ENCODE measurements around the gene RNASE8. TPM values are rescaled to one million over a fixed set of nuclear protein-coding genes. Genes with fewer than 3 reads are reported as not detected.

RNASE8 gene
- total RNA-seq, 1 donor from 2014 or later, result not detected

DNA sequence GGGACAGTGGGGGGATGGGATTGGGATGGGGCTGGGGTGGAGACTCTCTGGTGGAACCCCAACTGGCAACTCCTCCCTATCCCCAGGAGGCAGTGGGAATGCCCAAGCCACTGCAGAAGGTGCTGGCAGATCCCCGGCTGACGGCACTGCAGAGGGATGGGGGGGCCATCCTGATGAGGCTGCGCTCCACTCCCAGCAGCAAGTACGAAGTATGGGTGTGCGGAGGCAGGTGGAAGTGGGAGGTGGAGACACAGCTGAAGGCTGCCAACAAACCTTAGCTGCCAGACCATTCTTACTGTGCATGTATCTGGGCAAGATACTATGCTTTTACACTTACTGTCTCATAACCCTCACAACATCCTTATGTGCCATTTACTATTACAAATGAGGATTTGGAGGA lies 20.7 kb downstream of the RNASE8 start:
- no peaks in the 10 kb centered on the region for H3F3A ChIP-seq (ENCODE audit: low read depth)
- Mint-ChIP-seq H3K9me3 (no peaks in the 10 kb centered on the region), H3K27me3 (ENCODE audit: insufficient read depth, low read depth) (peaks cover 2% of the 10 kb centered on the region), H3K4me1 (peaks cover 2% of the 10 kb centered on the region), H3K36me3 (peaks cover 55% of the 10 kb centered on the region), H3K27ac (no peak overlapping the region), H3K4me3 (no peak overlapping the region)
- DNase-seq (ENCODE audit: low spot score), result no peak
- H3K4me2 ChIP-seq, result no peak overlapping the region
- no peaks in the 10 kb centered on the region for H3K9me3 ChIP-seq (ENCODE audit: low read depth)
- no peaks in the 10 kb centered on the region for H4K20me1 ChIP-seq (ENCODE audit: low read depth)
- H3K27ac ChIP-seq, result no peak overlapping the region
- no peak overlapping the region for H3K4me3 ChIP-seq
- no peak overlapping the region for H2AFZ ChIP-seq (replicated peaks)
- no peak overlapping the region for H3K9ac ChIP-seq
- no peaks in the 10 kb centered on the region for H3K4me1 ChIP-seq
- no peaks in the 10 kb centered on the region for H3K79me2 ChIP-seq (ENCODE audit: low read depth)
- H3K27me3 ChIP-seq, result no peaks in the 10 kb centered on the region
- TF ChIP-seq EZH2phosphoT487 (IDR thresholded peaks at IDR 0.05) (no peak), EZH2 (IDR thresholded peaks at IDR 0.05) (no peak)
- TF ChIP-seq, protein P1, sequence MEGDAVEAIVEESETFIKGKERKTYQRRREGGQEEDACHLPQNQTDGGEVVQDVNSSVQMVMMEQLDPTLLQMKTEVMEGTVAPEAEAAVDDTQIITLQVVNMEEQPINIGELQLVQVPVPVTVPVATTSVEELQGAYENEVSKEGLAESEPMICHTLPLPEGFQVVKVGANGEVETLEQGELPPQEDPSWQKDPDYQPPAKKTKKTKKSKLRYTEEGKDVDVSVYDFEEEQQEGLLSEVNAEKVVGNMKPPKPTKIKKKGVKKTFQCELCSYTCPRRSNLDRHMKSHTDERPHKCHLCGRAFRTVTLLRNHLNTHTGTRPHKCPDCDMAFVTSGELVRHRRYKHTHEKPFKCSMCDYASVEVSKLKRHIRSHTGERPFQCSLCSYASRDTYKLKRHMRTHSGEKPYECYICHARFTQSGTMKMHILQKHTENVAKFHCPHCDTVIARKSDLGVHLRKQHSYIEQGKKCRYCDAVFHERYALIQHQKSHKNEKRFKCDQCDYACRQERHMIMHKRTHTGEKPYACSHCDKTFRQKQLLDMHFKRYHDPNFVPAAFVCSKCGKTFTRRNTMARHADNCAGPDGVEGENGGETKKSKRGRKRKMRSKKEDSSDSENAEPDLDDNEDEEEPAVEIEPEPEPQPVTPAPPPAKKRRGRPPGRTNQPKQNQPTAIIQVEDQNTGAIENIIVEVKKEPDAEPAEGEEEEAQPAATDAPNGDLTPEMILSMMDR (IDR thresholded peaks at IDR 0.05), result no peak
- peaks cover 2% of the 10 kb centered on the region for H3K36me3 ChIP-seq

- H3K9ac ChIP-seq, result no peak overlapping the region
- no peak overlapping the region for H3K4me3 Mint-ChIP-seq
- H3K27ac ChIP-seq, result no peak overlapping the region
- no peaks in the 10 kb centered on the region for H3K9me3 Mint-ChIP-seq
- no peak overlapping the region for H3K4me3 ChIP-seq
- H3K79me2 ChIP-seq (ENCODE audit: low read depth), result no peaks in the 10 kb centered on the region
- H3K36me3 Mint-ChIP-seq, result peaks cover 52% of the 10 kb centered on the region
- H3K27ac Mint-ChIP-seq, result no peak overlapping the region
- no peaks in the 10 kb centered on the region for H3K4me1 ChIP-seq
- H3K4me2 ChIP-seq, result no peak overlapping the region
- peaks cover 2% of the 10 kb centered on the region for H3K36me3 ChIP-seq
- H3K4me1 Mint-ChIP-seq, result no peaks in the 10 kb centered on the region
- no peaks in the 10 kb centered on the region for H3K9me3 ChIP-seq (ENCODE audit: low read depth)
- no peaks in the 10 kb centered on the region for H3K27me3 ChIP-seq
- H3K27me3 Mint-ChIP-seq (ENCODE audit: insufficient read depth, low read depth), result peaks cover 2% of the 10 kb centered on the region
- no peak for DNase-seq (ENCODE audit: low spot score)
- no peaks in the 10 kb centered on the region for H4K20me1 ChIP-seq (ENCODE audit: low read depth)
- no peak overlapping the region for H2AFZ ChIP-seq (replicated peaks)
- TF ChIP-seq, protein P1 (IDR thresholded peaks at IDR 0.05), result no peak
- TF ChIP-seq EZH2phosphoT487 (IDR thresholded peaks at IDR 0.05) (no peak), EZH2 (IDR thresholded peaks at IDR 0.05) (no peak)
- no peaks in the 10 kb centered on the region for H3F3A ChIP-seq (ENCODE audit: low read depth)
Measured at GRCh38 chr14:21078726-21079125, 21.1 kb downstream of the RNASE8 start.

DNA sequence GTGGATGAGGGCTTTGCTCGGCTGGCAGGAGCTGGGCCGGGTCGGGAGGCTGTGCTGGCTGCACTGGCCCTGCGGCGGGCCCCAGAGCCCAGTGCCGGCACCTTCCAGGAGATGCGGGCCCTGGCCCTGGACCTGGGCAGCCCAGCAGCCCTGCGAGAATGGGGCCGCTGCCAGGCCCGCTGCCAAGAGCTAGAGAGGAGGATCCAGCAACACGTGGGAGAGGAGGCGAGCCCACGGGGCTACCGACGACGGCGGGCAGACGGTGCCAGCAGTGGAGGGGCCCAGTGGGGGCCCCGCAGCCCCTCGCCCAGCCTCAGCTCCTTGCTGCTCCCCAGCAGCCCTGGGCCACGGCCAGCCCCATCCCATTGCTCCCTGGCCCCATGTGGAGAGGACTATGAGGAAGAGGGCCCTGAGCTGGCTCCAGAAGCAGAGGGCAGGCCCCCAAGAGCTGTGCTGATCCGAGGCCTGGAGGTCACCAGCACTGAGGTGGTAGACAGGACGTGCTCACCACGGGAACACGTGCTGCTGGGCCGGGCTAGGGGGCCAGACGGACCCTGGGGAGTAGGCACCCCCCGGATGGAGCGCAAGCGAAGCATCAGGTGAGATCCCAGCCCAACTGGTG lies 24.0 kb downstream of the RNASE8 start:
- no peak overlapping the region for H3K27ac ChIP-seq
- peaks cover 10% of the 10 kb centered on the region for H3K4me1 Mint-ChIP-seq
- H3F3A ChIP-seq (ENCODE audit: low read depth), result peaks cover 12% of the 10 kb centered on the region
- H3K4me3 ChIP-seq, result no peak overlapping the region
- DNase-seq (ENCODE audit: low spot score), result no peak
- peaks cover 2% of the 10 kb centered on the region for H3K9me3 Mint-ChIP-seq
- no peaks in the 10 kb centered on the region for H3K27me3 ChIP-seq
- H3K4me1 ChIP-seq, result no peaks in the 10 kb centered on the region
- peaks cover under 1% of the 10 kb centered on the region for H4K20me1 ChIP-seq (ENCODE audit: low read depth)
- H3K36me3 Mint-ChIP-seq, result peaks cover 60% of the 10 kb centered on the region
- TF ChIP-seq EZH2phosphoT487 (IDR thresholded peaks at IDR 0.05), result no peak
- no peak for TF ChIP-seq EZH2 (IDR thresholded peaks at IDR 0.05)
- TF ChIP-seq, protein P1 (IDR thresholded peaks at IDR 0.05), result no peak
- H3K4me2 ChIP-seq, result no peak overlapping the region
- peaks cover 2% of the 10 kb centered on the region for H3K27me3 Mint-ChIP-seq (ENCODE audit: insufficient read depth, low read depth)
- H3K36me3 ChIP-seq, result peaks cover 2% of the 10 kb centered on the region
- H3K27ac Mint-ChIP-seq, result no peak overlapping the region
- no peak overlapping the region for H3K9ac ChIP-seq
- H3K9me3 ChIP-seq (ENCODE audit: low read depth), result no peaks in the 10 kb centered on the region
- H3K4me3 Mint-ChIP-seq, result no peak overlapping the region
- no peak overlapping the region for H2AFZ ChIP-seq (replicated peaks)
- no peaks in the 10 kb centered on the region for H3K79me2 ChIP-seq (ENCODE audit: low read depth)

Data from neural progenitor cell (in vitro differentiated cells).